GM13977 (cell line): ENCODE data around the gene ENTPD2.

Experiments used
- DNase-seq: peaks from one replicate; pipeline ENCODE4 v3.0.0; 2012; ENCODE audit warnings: low spot score
- in situ Hi-C: fragments of 300-500 bp; cut with MboI; formaldehyde crosslinking; loops from one replicate; pipeline ENCODE4 v1.12.0; 2022; ENCODE audit warnings: low sequenced_read_pairs, low pct_unique_long_range_greater_than_20kb, mixed read lengths, inconsistent platforms; ENCODE audit not compliant: unreplicated experiment
- TF ChIP-seq, protein P1 (sequence below): IDR thresholded peaks from 2 replicates; pipeline ENCODE4 v1.5.1; 2012; ENCODE audit warnings: mild to moderate bottlenecking, control low read depth; ENCODE audit not compliant: insufficient read depth; ENCODE audit errors: extremely low read depth, missing control alignments

ENTPD2 gene

GRCh38 chr9:137085920-137086530, 32.2 kb upstream of the ENTPD2 start:
- DNase-seq: no peak
- TF ChIP-seq, protein P1, sequence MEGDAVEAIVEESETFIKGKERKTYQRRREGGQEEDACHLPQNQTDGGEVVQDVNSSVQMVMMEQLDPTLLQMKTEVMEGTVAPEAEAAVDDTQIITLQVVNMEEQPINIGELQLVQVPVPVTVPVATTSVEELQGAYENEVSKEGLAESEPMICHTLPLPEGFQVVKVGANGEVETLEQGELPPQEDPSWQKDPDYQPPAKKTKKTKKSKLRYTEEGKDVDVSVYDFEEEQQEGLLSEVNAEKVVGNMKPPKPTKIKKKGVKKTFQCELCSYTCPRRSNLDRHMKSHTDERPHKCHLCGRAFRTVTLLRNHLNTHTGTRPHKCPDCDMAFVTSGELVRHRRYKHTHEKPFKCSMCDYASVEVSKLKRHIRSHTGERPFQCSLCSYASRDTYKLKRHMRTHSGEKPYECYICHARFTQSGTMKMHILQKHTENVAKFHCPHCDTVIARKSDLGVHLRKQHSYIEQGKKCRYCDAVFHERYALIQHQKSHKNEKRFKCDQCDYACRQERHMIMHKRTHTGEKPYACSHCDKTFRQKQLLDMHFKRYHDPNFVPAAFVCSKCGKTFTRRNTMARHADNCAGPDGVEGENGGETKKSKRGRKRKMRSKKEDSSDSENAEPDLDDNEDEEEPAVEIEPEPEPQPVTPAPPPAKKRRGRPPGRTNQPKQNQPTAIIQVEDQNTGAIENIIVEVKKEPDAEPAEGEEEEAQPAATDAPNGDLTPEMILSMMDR: no peak
- in situ Hi-C loops: no loop called here

DNA sequence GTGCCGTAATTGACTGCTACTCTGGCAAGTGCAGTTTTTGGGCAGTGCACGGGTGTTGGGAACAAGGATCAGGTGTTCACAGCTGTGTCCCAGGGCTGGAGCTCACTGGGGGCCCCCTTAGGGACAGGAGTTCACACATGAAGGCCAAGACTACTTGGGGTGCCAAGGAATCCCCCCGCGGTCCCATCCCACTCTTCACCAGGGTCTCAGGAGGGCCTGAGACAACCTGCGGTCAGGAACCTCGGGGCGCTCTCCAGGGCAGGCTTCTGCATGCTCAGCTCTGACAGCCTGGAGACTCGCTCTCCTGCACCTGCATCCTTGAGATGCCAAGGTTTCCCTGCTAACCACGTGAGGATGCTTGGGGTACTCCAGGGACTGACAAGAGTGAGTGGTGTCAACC, 30.7 kb upstream of the ENTPD2 start:
- in situ Hi-C loops: no loop called here
- TF ChIP-seq, protein P1: no peak

DNA sequence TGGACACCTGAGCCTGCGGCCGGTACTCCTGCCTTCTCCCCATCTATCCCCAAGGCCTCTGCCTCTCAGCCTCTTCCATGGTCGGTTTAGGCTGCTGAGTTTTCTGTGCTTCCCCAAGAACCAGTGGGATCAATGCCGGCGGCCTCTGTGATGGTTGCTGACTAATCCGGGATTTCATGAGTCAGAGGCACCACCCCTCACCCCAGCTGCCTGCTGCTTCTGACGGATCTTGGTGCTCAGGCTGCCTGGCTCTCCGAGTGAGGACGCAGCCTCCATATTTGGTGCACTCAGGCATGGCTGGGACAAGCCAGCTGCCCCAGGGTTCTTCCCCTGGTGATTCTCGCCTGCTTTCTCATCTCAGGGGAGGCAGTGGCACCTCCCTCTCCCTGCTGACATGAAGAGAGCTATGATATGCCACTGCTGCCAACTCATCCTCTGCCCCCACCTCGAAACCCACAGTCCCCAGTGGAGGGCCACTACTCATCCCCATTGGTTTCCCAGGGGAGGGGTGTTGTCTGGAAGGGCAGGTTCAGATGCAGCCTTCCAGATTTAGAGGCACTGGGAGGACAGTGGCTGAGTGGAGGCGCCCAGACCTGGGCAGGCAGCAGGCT, 29.6 kb upstream of the ENTPD2 start:
- TF ChIP-seq, protein P1: no peak
- no peak for DNase-seq
- in situ Hi-C loops: no loop called here

More for the DNA sequence above, 30.7 kb upstream of the ENTPD2 start:
- DNase-seq: no peak

GRCh38 chr9:137082925-137083290, 29.0 kb upstream of the ENTPD2 start:
- TF ChIP-seq, protein P1: no peak
- in situ Hi-C loops: no loop called here
- DNase-seq: no peak

DNA sequence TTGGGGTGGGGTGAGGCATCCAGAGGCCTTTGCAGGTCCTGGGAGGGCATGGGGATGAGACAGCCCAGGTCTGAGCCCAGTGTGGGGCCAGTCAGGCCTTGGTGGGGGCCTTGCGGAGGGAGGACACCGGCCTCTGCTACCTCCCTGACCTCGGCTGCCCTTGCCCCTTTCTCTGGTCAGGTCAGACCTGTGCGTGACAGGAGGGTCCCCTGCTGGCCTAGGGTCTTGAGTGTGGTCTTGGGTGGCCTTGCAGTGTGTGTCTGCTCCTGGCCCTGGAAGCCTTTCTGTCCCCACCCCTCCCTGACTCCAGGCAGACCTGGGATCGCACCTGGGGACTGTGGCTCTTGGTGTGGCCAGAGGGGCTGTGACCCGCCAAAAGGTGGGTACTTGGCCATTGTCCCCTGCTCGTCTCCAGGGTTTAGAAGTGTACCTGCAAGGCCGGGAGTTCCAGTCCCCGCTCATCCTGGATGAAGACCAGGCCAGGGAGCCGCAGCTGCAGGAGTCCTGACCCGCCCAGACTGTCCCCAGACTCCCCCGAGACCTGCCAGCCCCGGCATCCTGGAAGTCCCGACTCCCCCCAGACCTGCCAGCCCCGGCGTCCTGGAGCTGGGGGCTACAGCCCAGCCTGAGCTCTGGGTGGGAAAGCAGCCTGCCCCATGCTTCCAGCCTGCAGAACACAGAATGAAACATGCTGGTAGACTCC, 28.5 kb upstream of the ENTPD2 start:
- TF ChIP-seq, protein P1: no peak
- DNase-seq: no peak
- in situ Hi-C loops: no loop called here

DNA sequence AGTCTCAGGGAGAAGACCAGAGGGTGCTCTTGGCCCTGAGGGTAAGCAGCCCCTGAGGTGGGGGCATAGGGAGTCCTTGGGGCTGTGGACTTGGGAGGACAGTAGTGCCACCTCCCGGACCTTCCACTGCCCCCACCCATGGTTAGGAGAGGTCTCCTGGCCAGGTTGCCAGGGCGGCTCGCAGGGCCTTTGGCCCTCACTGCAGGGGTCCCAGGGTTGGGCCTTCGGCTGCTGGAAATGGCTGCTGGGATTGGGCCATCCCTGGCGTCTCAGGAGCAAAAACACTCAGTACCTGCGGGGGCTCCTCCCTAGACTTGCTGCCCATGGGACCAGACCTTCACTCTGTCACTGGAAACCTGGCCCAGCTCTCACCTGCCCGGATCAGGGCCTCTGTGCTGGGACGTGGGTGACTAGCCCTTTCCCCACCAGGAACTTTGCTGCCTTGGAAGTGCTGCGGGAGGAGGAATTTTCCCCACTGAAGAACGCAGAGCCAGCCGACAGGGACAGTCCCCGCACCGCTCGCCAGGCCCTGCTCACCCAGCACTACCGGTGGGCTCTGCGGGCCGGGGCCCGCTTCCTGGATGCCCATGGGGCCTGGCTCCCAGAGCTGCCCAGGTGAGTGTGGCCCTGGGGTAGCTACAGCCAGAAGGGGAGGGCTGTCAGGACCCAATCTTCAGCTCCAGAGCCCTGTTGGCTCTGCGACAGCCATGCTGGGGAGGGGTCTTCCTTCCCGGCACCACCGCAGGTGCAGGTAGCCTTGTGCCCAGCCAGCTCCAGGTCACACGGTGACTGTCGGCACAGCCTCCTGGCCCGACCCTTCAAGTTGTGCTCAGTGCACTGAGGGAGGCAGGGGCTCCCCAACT, 26.6 kb upstream of the ENTPD2 start:
- no peak for DNase-seq
- TF ChIP-seq, protein P1: no peak
- in situ Hi-C loops: no loop called here
